Spleen (tissue), 7 donors: Measurements from ENCODE around the gene CFAP97D1.

ENCODE experiments used
- POLR2A ChIP-seq, 3 donors: fragments of 450-650 bp; IDR thresholded peaks; one replicate each; pipeline ENCODE4 v1.5.1; 2017; ENCODE audit warnings: antibody characterized with exemption in 3 of 3, mild to moderate bottlenecking in 1 of 3
- POLR2AphosphoS5 ChIP-seq, 3 donors: sonication (generic); formaldehyde crosslinking; IDR thresholded peaks; one replicate each; pipeline ENCODE4 v1.5.1; 2017; ENCODE audit warnings: antibody characterized with exemption in 3 of 3
- TF ChIP-seq, protein P1 (sequence below), 11 experiments: fragments of 200-600 bp in 7 of 11; fragments of 450-650 bp in 4 of 11; sonication (generic) in 4 of 11; IDR thresholded peaks in 8 of 11; conservative IDR thresholded peaks in 3 of 11; 1 replicate in 7 of 11; 2 replicates in 4 of 11; pipeline versions ENCODE4 v1.4.0 to v1.8.0; 2016 to 2021; ENCODE audit warnings: antibody characterized with exemption in 11 of 11, inconsistent platforms in 4 of 11, mild to moderate bottlenecking in 1 of 11
- donor health status: DM: no; HTN: no; CAD: no; lungs with moderate emphysema.
- donor health status: DM: no; HTN: no; CAD: no.
- donor health status: DM: no; HTN: no; CAD: no.

- TF ChIP-seq, protein P1, sequence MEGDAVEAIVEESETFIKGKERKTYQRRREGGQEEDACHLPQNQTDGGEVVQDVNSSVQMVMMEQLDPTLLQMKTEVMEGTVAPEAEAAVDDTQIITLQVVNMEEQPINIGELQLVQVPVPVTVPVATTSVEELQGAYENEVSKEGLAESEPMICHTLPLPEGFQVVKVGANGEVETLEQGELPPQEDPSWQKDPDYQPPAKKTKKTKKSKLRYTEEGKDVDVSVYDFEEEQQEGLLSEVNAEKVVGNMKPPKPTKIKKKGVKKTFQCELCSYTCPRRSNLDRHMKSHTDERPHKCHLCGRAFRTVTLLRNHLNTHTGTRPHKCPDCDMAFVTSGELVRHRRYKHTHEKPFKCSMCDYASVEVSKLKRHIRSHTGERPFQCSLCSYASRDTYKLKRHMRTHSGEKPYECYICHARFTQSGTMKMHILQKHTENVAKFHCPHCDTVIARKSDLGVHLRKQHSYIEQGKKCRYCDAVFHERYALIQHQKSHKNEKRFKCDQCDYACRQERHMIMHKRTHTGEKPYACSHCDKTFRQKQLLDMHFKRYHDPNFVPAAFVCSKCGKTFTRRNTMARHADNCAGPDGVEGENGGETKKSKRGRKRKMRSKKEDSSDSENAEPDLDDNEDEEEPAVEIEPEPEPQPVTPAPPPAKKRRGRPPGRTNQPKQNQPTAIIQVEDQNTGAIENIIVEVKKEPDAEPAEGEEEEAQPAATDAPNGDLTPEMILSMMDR (IDR thresholded peaks at IDR 0.05 in 8 of 11, conservative IDR thresholded peaks at IDR 0.05 in 3 of 11) = no peak
- no peak for TF ChIP-seq POLR2A (IDR thresholded peaks at IDR 0.05)
- TF ChIP-seq POLR2AphosphoS5 (IDR thresholded peaks at IDR 0.05) = no peak
These were observed 30.6 kb downstream of the CFAP97D1 start for GRCh38 chr17:43810823-43811222.
